T-helper 2 cell treated with Interferon-gamma antibody and Interleukin-4, amounts not matched to agents 5 μg/mL and 100 μg/mL, for 36 hours (primary cell): ENCODE measurements around the gene SOS2.

Experiments used
- DNase-seq: peaks from one replicate; pipeline ENCODE4 v3.0.0; 2021; ENCODE audit warnings: low spot score
- H3K27ac Mint-ChIP-seq: one replicate; pipeline ENCODE4 v1.8.0; 2021; ENCODE audit warnings: mild to moderate bottlenecking, mixed read lengths
- H3K27me3 Mint-ChIP-seq: one replicate; pipeline ENCODE4 v1.8.0; 2021; ENCODE audit warnings: low read depth, mixed read lengths
- H3K36me3 Mint-ChIP-seq: one replicate; pipeline ENCODE4 v1.8.0; 2021; ENCODE audit warnings: low read depth, mixed read lengths
- H3K4me1 Mint-ChIP-seq: one replicate; pipeline ENCODE4 v1.8.0; 2021; ENCODE audit warnings: low read depth, mixed read lengths
- H3K4me3 Mint-ChIP-seq: one replicate; pipeline ENCODE4 v1.8.0; 2022; ENCODE audit warnings: mild to moderate bottlenecking, moderate library complexity, mixed read lengths
- H3K9me3 Mint-ChIP-seq: one replicate; pipeline ENCODE4 v1.8.0; 2021; ENCODE audit warnings: mixed read lengths

SOS2 gene

GRCh38 chr14:50094056-50094755, 137.2 kb downstream of the SOS2 start:
- peaks cover 3% of the 10 kb centered on the region for H3K9me3 Mint-ChIP-seq
- peaks cover 8% of the 10 kb centered on the region for H3K27me3 Mint-ChIP-seq
- no peak for DNase-seq
- H3K4me3 Mint-ChIP-seq, result no peak overlapping the region
- peaks cover 15% of the 10 kb centered on the region for H3K36me3 Mint-ChIP-seq
- no peak overlapping the region for H3K27ac Mint-ChIP-seq
- H3K4me1 Mint-ChIP-seq, result peaks cover 52% of the 10 kb centered on the region

- H3K4me1 Mint-ChIP-seq, result peaks cover 53% of the 10 kb centered on the region
- H3K9me3 Mint-ChIP-seq, result peaks cover 3% of the 10 kb centered on the region
- DNase-seq, result no peak
- H3K27ac Mint-ChIP-seq, result no peak overlapping the region
- H3K4me3 Mint-ChIP-seq, result no peak overlapping the region
- peaks cover 16% of the 10 kb centered on the region for H3K36me3 Mint-ChIP-seq
- H3K27me3 Mint-ChIP-seq, result peaks cover 8% of the 10 kb centered on the region
Observed at GRCh38 chr14:50093496-50093895, 137.9 kb downstream of the SOS2 start.

DNA sequence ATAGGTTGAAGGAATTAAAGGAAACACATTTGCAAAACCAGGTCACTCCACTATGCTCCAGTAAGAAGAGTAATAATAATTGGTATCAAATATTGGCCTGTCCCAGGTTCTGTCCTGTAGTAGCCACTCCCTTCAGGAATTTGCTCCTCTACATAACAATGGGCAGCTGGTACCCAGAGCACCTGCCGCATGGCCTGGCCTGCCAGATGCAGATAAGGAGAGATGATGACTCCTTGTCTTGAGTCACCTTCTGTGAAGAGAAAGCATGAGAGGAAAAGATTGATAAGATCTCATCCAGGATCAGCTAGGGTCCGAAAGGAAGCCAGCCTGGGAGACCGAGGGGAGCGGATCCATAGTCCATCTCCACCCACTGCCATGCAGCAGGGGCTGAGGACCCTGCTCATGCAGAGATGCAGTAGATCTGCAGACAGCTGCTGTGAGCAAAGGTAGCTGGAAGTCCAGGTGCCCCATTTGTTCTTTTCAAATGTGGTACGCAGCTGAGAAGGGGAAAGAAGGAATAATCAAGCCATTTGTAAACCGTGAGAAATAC, 139.3 kb downstream of the SOS2 start:
- H3K9me3 Mint-ChIP-seq, result peaks cover 3% of the 10 kb centered on the region
- H3K36me3 Mint-ChIP-seq, result peaks cover 18% of the 10 kb centered on the region
- H3K4me1 Mint-ChIP-seq, result peaks cover 65% of the 10 kb centered on the region
- H3K27ac Mint-ChIP-seq, result peak overlapping the region; percentile 8
- no peak for DNase-seq
- H3K27me3 Mint-ChIP-seq, result peaks cover 8% of the 10 kb centered on the region
- H3K4me3 Mint-ChIP-seq, result no peak overlapping the region

DNA sequence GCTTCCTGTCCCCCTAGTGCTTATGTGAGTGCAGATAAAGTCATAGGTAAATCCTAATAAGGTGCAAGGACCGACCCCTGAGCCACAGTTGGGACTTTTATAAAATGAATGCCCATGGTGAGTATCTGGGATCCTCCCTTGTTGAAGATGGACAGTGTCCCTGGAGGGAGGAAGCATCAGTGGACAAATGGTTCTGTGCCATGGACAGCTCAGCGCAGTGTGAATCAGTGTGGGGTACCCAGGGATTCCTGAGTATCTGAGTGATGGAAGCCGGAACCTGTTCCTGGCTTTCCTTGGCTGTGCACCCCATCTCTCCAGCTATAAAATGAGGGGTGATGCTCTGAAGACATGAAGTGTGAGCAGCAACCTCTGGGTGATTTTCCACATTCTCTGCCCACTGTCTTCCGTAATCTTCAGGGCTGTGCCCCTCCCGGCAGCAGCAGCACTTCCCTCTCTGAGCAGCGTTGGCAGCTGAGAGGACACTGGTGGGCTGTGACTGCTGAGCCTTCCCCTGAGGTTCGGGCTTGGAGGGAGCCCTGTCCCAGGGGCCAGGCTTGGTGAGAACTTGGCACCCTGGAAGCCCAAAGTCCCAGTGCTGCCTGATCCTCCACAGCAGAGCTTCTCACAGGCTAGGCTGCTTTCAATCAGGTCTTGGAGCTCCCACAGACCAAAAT, 140.0 kb downstream of the SOS2 start:
- peaks cover 61% of the 10 kb centered on the region for H3K4me1 Mint-ChIP-seq
- peaks cover 14% of the 10 kb centered on the region for H3K36me3 Mint-ChIP-seq
- H3K4me3 Mint-ChIP-seq, result no peak overlapping the region
- peaks cover 3% of the 10 kb centered on the region for H3K9me3 Mint-ChIP-seq
- DNase-seq, result no peak
- H3K27me3 Mint-ChIP-seq, result peaks cover 4% of the 10 kb centered on the region
- no peak overlapping the region for H3K27ac Mint-ChIP-seq

DNA sequence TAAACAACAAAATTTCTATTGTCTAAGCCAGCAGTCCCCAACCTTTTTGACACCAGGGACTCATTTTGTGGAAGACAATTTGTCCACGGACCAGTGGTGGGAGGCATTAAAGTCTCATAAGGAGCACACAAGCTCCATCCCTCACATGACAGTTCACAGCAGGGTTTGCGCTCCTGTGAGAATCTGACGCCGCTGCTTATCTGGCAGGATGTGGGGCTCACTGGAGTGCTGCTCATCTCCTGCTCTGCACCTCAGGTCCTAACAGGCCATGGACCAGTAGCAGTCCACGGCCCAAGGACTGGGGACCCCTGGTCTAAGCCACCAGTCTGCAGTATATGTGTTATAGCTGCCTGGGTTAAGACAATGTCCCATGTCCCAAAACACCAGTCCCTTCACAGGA, 142.2 kb downstream of the SOS2 start:
- Mint-ChIP-seq H3K9me3 (no peaks in the 10 kb centered on the region), H3K36me3 (peaks cover 11% of the 10 kb centered on the region), H3K27ac (no peak overlapping the region), H3K27me3 (peaks cover 4% of the 10 kb centered on the region), H3K4me1 (peaks cover 69% of the 10 kb centered on the region), H3K4me3 (peak overlapping the region; percentile 16)
- no peak for DNase-seq

- H3K4me3 Mint-ChIP-seq, result peak overlapping the region; percentile 16
- no peaks in the 10 kb centered on the region for H3K9me3 Mint-ChIP-seq
- no peak overlapping the region for H3K27ac Mint-ChIP-seq
Observed at GRCh38 chr14:50088731-50089130, 142.6 kb downstream of the SOS2 start.

DNA sequence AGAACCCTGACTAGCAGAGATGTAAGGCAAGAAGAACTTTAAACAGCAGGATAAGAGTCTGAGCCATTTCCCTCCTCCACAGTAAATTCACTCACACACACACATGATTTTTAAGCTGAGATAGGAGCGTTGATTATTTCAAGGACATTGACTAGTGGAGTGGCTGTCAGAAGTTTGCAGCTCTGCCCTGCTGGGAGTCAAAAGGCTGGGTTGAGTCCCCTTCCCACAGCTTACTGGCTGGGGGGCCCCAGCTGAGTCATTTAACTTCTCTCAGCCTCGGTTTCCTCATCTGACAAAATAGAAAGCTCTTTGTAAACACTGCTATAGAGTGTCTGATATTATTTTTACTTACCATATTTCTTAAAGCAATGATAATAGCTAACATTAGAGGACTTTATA, 143.3 kb downstream of the SOS2 start:
- DNase-seq, result no peak
- H3K9me3 Mint-ChIP-seq, result no peaks in the 10 kb centered on the region
- peaks cover 67% of the 10 kb centered on the region for H3K4me1 Mint-ChIP-seq
- H3K27ac Mint-ChIP-seq, result peak overlapping the region; percentile 88
- peak overlapping the region; percentile 46 for H3K4me3 Mint-ChIP-seq
- H3K36me3 Mint-ChIP-seq, result peaks cover 11% of the 10 kb centered on the region
- H3K27me3 Mint-ChIP-seq, result peaks cover 4% of the 10 kb centered on the region

More at GRCh38 chr14:50088731-50089130, 142.6 kb downstream of the SOS2 start:
- Mint-ChIP-seq H3K36me3 (peaks cover 11% of the 10 kb centered on the region), H3K27me3 (peaks cover 4% of the 10 kb centered on the region), H3K4me1 (peaks cover 67% of the 10 kb centered on the region)
- DNase-seq, result no peak

DNA sequence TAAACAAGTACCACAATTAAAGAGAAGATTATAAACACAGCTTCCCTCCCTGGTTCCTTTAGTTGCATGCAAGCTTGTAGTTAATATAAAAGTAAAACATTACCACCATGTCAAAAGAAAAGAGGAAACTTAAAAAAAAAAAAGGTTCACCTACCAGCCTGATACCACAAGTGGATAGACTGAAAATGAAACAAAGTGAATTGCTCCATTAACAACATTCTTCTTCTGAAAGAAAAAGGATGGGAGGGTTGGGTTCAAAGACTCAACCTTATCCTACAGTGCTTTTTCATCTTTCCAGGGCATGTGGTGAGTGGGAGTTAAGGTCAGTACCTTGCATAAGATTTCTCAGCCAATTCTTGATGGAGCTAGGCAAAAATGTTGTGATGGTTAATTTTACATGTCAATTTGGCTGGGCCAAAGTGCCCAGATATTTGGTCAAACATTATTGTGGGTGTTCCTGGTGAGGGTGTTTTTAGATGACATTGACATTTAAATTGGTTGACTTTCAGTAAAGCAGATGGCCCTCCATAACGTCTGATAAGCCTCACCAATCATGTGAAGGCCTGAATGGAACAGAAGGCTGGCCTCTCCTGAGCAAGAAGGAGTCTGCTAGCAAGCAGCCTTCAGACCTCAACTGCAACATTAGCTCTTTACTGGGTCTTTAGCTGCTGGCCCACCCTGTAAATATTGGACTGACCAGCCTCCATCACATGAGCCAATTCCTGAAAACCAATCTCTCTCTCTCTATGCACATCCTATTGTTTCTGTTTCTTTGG, 143.8 kb downstream of the SOS2 start:
- H3K27ac Mint-ChIP-seq, result peak overlapping the region; percentile 88
- no peak for DNase-seq
- peaks cover 70% of the 10 kb centered on the region for H3K4me1 Mint-ChIP-seq
- H3K27me3 Mint-ChIP-seq, result peaks cover 4% of the 10 kb centered on the region
- H3K4me3 Mint-ChIP-seq, result peak overlapping the region; percentile 46
- peaks cover 11% of the 10 kb centered on the region for H3K36me3 Mint-ChIP-seq
- no peaks in the 10 kb centered on the region for H3K9me3 Mint-ChIP-seq

GRCh38 chr14:50086321-50086711, 145.1 kb downstream of the SOS2 start:
- peaks cover 4% of the 10 kb centered on the region for H3K27me3 Mint-ChIP-seq
- H3K27ac Mint-ChIP-seq, result peak overlapping the region; percentile 96
- H3K36me3 Mint-ChIP-seq, result peaks cover 13% of the 10 kb centered on the region
- DNase-seq, result no peak
- H3K9me3 Mint-ChIP-seq, result no peaks in the 10 kb centered on the region
- H3K4me3 Mint-ChIP-seq, result peak overlapping the region; percentile 40
- H3K4me1 Mint-ChIP-seq, result peaks cover 75% of the 10 kb centered on the region

- Mint-ChIP-seq H3K4me3 (peak overlapping the region; percentile 40), H3K4me1 (peaks cover 75% of the 10 kb centered on the region), H3K9me3 (no peaks in the 10 kb centered on the region), H3K27ac (peak overlapping the region; percentile 96), H3K27me3 (peaks cover 3% of the 10 kb centered on the region), H3K36me3 (peaks cover 10% of the 10 kb centered on the region)
- DNase-seq, result peak; percentile 60
Observed at GRCh38 chr14:50085570-50086320, 145.6 kb downstream of the SOS2 start.

DNA sequence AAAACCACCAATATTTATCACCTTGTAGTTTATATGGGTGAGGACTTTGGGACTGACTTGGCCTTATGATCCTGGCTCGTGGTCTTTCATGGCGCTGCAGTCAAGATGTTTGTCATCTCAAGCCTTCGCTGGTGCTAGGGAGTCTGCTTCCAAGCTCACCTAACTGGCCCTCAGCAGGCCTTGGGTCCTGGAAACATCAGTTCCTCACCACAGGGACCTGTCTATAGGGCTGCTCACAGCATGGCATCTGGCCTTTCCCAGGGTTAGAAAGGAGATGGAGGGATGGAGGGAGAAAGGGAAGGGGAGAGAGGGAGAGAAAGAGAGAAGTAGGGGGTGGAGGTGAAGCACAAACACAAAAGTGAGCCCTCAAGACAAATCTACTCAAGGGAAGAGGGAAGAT, 146.7 kb downstream of the SOS2 start:
- Mint-ChIP-seq H3K4me3 (peak overlapping the region; percentile 39), H3K9me3 (no peaks in the 10 kb centered on the region), H3K27me3 (no peaks in the 10 kb centered on the region), H3K27ac (peak overlapping the region; percentile 96), H3K4me1 (peaks cover 72% of the 10 kb centered on the region), H3K36me3 (peaks cover 6% of the 10 kb centered on the region)
- DNase-seq, result no peak

DNA sequence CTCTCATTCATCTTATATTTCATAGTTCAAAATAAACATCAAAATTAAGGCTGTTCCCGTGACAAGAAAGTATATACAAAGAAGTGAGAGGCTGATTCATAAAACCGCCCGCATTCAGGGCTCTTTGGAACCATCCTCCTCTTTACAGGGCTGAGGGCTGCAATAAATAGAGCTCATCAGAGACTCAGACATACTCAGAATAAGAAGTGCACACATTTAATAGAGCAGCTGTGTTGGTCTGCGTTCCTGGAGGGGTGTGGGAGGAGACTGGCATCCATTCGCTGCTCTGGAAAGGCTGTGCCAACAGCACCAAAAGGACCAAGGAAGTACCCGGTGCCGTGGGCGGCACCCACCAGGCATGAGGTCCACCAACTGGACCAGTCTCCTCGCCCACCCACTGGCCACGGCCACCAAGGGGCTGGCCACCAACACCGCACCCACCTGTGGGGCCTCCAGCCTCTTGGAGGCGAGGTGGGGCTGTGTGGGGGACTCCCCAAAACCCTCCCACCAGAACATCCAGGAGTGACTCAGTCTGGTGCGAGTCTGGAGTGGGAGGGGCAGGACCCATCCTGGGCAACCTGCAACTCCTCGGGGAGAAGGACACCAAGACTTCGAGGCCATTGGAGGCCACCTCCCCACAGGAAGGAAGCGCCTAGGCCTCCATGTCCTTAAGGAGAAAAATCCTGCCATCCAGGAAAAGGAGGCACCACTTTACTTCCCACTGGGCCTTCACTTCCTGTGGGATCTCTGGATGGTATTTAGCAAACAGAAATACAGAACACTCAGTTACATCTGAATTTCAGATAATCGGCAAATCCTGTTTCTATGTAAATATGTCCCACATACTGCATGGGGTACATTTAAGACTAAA, 147.7 kb downstream of the SOS2 start:
- H3K4me1 Mint-ChIP-seq, result peaks cover 66% of the 10 kb centered on the region
- H3K9me3 Mint-ChIP-seq, result no peaks in the 10 kb centered on the region
- H3K36me3 Mint-ChIP-seq, result peaks cover 5% of the 10 kb centered on the region
- H3K27me3 Mint-ChIP-seq, result no peaks in the 10 kb centered on the region
- H3K4me3 Mint-ChIP-seq, result peak overlapping the region; percentile 62
- H3K27ac Mint-ChIP-seq, result peak overlapping the region; percentile 96
- DNase-seq, result peak; percentile 82
